OCI-LY3 (cell line): ENCODE measurements around the gene ZDHHC24.

Experiments used
- H2AFZ ChIP-seq: fragments of 200-600, 300-600 bp; shearing (Covaris generic); 2 replicates; pipeline ENCODE4 v1.6.0; 2014; ENCODE audit warnings: antibody characterized with exemption, low read depth, low read length
- H3K27ac ChIP-seq: fragments of 200-600, 300-600 bp; sonication (generic); 2 replicates; pipeline ENCODE4 v1.5.1; 2014; ENCODE audit warnings: mild to moderate bottlenecking, low read length, moderate library complexity, mixed read lengths
- H3K27me3 ChIP-seq: fragments of 200-600, 300-600 bp; sonication (generic); 2 replicates; pipeline ENCODE4 v1.6.1; 2014; ENCODE audit warnings: low read depth, low read length, mixed read lengths
- H3K36me3 ChIP-seq: fragments of 200-600, 300-600 bp; sonication (generic); replicated peaks from 2 replicates; pipeline ENCODE3; 2014; ENCODE audit warnings: low read depth, low read length, mixed read lengths
- H3K4me1 ChIP-seq: fragments of 300-600, 200-600 bp; sonication (generic); 2 replicates; pipeline ENCODE4 v1.6.1; 2014; ENCODE audit warnings: low read length, mixed read lengths
- H3K4me2 ChIP-seq: fragments of 200-600, 300-600 bp; sonication (generic); 2 replicates; pipeline ENCODE4 v1.6.1; 2014; ENCODE audit warnings: low read length, mixed read lengths
- H3K4me3 ChIP-seq: fragments of 300-600, 200-600 bp; sonication (generic); 2 replicates; pipeline ENCODE4 v1.5.1; 2014; ENCODE audit warnings: antibody characterized with exemption, mild to moderate bottlenecking, low read length, moderate library complexity
- H3K79me2 ChIP-seq: fragments of 300-600, 200-600 bp; shearing (Covaris generic); 2 replicates; pipeline ENCODE4 v1.6.1; 2014; ENCODE audit warnings: mild to moderate bottlenecking, low read length, mixed read lengths
- H3K9ac ChIP-seq: fragments of 300-600, 200-600 bp; shearing (Covaris generic); 2 replicates; pipeline ENCODE4 v1.6.0; 2014; ENCODE audit warnings: mild to moderate bottlenecking, low read length, moderate library complexity
- H3K9me3 ChIP-seq: fragments of 200-600, 300-600 bp; shearing (Covaris generic); 2 replicates; pipeline ENCODE4 v1.6.1; 2014; ENCODE audit warnings: low read length, mixed read lengths; ENCODE audit not compliant: insufficient read depth
- H4K20me1 ChIP-seq: fragments of 200-600, 300-600 bp; sonication (generic); 2 replicates; pipeline ENCODE4 v1.6.1; 2016; ENCODE audit warnings: low read length, mixed read lengths; ENCODE audit not compliant: insufficient read depth
- EZH2phosphoT487 ChIP-seq: fragments of 200-600 bp; shearing (Covaris generic); IDR thresholded peaks from 2 replicates; pipeline ENCODE4 v1.6.1; 2018; ENCODE audit warnings: antibody characterized with exemption, mixed run types, low read depth
- TF ChIP-seq, protein P1 (sequence below): fragments of 200-600, 300-600 bp; sonication (generic); IDR thresholded peaks from 2 replicates; pipeline ENCODE4 v1.5.1; 2014; ENCODE audit warnings: antibody characterized with exemption, low read length, low read depth

Gene ZDHHC24

GRCh38 chr11:66550887-66551286, 5.0 kb upstream of the ZDHHC24 start:
- no peak overlapping the region for H3K4me2 ChIP-seq
- H3K36me3 ChIP-seq: no peaks in the 10 kb centered on the region
- H3K4me3 ChIP-seq: no peak overlapping the region
- no peaks in the 10 kb centered on the region for H4K20me1 ChIP-seq
- no peaks in the 10 kb centered on the region for H3K79me2 ChIP-seq
- H3K27me3 ChIP-seq: 0 out of 2 replicates have a peak, but pooled peaks cover 4% of the 10 kb centered on the region
- no peak for TF ChIP-seq EZH2phosphoT487
- TF ChIP-seq, protein P1, sequence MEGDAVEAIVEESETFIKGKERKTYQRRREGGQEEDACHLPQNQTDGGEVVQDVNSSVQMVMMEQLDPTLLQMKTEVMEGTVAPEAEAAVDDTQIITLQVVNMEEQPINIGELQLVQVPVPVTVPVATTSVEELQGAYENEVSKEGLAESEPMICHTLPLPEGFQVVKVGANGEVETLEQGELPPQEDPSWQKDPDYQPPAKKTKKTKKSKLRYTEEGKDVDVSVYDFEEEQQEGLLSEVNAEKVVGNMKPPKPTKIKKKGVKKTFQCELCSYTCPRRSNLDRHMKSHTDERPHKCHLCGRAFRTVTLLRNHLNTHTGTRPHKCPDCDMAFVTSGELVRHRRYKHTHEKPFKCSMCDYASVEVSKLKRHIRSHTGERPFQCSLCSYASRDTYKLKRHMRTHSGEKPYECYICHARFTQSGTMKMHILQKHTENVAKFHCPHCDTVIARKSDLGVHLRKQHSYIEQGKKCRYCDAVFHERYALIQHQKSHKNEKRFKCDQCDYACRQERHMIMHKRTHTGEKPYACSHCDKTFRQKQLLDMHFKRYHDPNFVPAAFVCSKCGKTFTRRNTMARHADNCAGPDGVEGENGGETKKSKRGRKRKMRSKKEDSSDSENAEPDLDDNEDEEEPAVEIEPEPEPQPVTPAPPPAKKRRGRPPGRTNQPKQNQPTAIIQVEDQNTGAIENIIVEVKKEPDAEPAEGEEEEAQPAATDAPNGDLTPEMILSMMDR: no peak
- peaks cover 8% of the 10 kb centered on the region for H3K4me1 ChIP-seq
- H3K9ac ChIP-seq: no peak overlapping the region
- H3K27ac ChIP-seq: no peak overlapping the region
- no peak overlapping the region for H2AFZ ChIP-seq
- no peaks in the 10 kb centered on the region for H3K9me3 ChIP-seq

GRCh38 chr11:66549696-66550095, 3.8 kb upstream of the ZDHHC24 start:
- 0 out of 2 replicates have a peak, but pooled peaks cover 4% of the 10 kb centered on the region for H3K27me3 ChIP-seq
- no peak overlapping the region for H3K27ac ChIP-seq
- no peaks in the 10 kb centered on the region for H3K9me3 ChIP-seq
- TF ChIP-seq, protein P1: no peak
- no peak for TF ChIP-seq EZH2phosphoT487
- no peak overlapping the region for H3K4me2 ChIP-seq
- no peak overlapping the region for H3K9ac ChIP-seq
- no peaks in the 10 kb centered on the region for H4K20me1 ChIP-seq
- H2AFZ ChIP-seq: no peak overlapping the region
- H3K4me3 ChIP-seq: no peak overlapping the region
- H3K36me3 ChIP-seq: no peaks in the 10 kb centered on the region
- H3K4me1 ChIP-seq: peaks cover 10% of the 10 kb centered on the region
- H3K79me2 ChIP-seq: no peaks in the 10 kb centered on the region; the same call in 1 of the 2 replicates

DNA sequence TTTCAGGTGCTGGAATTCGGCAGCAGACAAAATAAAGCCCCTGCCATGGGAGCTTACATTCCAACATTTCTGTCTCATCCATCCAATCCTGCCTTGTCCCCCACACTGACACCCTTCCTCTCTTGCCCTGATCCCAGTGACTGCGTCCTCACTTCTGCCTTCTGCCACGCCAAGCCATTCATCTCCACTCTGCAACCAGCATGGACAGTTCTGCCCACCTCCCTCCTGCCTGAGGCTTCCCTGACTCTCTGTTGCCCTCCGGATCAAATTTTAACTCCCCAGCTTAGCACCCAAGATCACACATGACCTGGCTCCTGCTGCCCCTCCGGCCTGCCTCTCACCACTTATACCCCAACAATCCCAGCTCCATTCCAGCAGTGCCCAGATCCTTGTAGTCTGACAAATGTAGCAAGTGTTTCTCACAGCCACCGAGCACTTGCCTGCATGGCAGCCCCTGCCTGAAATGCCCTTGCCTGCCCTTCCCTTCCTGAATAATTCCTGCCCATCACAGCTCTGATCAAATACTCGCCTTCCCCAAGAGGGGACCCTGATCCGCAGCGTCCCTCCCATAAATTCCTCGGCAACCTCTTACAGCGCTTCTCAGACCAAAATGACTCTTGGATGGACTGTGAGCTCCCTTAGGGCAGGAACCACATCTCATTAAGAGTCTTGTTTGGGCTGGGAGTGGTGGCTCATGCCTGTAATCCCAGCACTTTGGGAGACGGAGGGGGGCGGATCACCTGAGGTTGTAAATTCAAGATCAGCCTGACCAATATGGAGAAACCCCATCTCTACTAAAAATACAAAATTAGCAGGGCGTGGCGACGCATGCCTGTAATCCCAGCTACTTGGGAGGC, 3.2 kb upstream of the ZDHHC24 start:
- H3K4me2 ChIP-seq: no peak overlapping the region
- H2AFZ ChIP-seq: no peak overlapping the region
- no peak overlapping the region for H3K4me3 ChIP-seq
- no peaks in the 10 kb centered on the region for H3K36me3 ChIP-seq
- H3K27me3 ChIP-seq: 0 out of 2 replicates have a peak, but pooled peaks cover 4% of the 10 kb centered on the region
- H4K20me1 ChIP-seq: no peaks in the 10 kb centered on the region
- no peak overlapping the region for H3K27ac ChIP-seq
- H3K4me1 ChIP-seq: peaks cover 17% of the 10 kb centered on the region
- no peak overlapping the region for H3K9ac ChIP-seq
- H3K79me2 ChIP-seq: no peaks in the 10 kb centered on the region; the same call in 1 of the 2 replicates
- TF ChIP-seq, protein P1: no peak
- TF ChIP-seq EZH2phosphoT487: no peak
- H3K9me3 ChIP-seq: no peaks in the 10 kb centered on the region

GRCh38 chr11:66548041-66548440, 2.2 kb upstream of the ZDHHC24 start:
- Histone ChIP-seq H3K9me3 (no peaks in the 10 kb centered on the region), H3K4me2 (no peak overlapping the region), H3K79me2 (no peaks in the 10 kb centered on the region; the same call in 1 of the 2 replicates), H3K27me3 (0 out of 2 replicates have a peak, but pooled peaks cover 4% of the 10 kb centered on the region), H3K27ac (no peak overlapping the region), H2AFZ (no peak overlapping the region), H3K36me3 (peaks cover under 1% of the 10 kb centered on the region), H3K4me3 (no peak overlapping the region), H3K9ac (no peak overlapping the region), H3K4me1 (peaks cover 22% of the 10 kb centered on the region), H4K20me1 (no peaks in the 10 kb centered on the region)
- TF ChIP-seq, protein P1: no peak
